Esophagus muscularis mucosa (tissue), 4 donors: ENCODE measurements around the gene SH2D5. TPM values are rescaled to one million over a fixed set of nuclear protein-coding genes. Genes with fewer than 3 reads are reported as not detected.

Experiments
- DNase-seq: peaks from one replicate; pipeline ENCODE4 v3.0.0-alpha.2; 2017; ENCODE audit errors: extremely low spot score
- H3K27ac ChIP-seq, 4 donors: fragments of 200-600 bp; sonication (generic); replicated peaks in 1 of 4; 1 replicate in 3 of 4; 2 replicates in 1 of 4; pipeline ENCODE4 v1.5.1; 2016 to 2019; ENCODE audit warnings: mild to moderate bottlenecking in 1 of 4
- H3K27me3 ChIP-seq, 4 donors: fragments of 200-600 bp; sonication (generic); one replicate each; pipeline versions ENCODE4 v1.5.1 to v1.6.0; 2016 to 2019
- H3K36me3 ChIP-seq, 4 donors: fragments of 200-600 bp; sonication (generic); one replicate each; pipeline ENCODE4 v1.5.1; 2016 to 2019
- H3K4me1 ChIP-seq, 4 donors: fragments of 200-600 bp; sonication (generic); one replicate each; pipeline ENCODE4 v1.5.1; 2016 to 2019
- H3K4me3 ChIP-seq, 4 donors: fragments of 200-600 bp; sonication (generic); 1 replicate in 2 of 4; 2 replicates in 2 of 4; pipeline ENCODE4 v1.5.1; 2016 to 2019; ENCODE audit warnings: mild to moderate bottlenecking in 4 of 4, moderate library complexity in 1 of 4
- H3K9me3 ChIP-seq, 4 donors: fragments of 200-600 bp; sonication (generic); 1 replicate in 3 of 4; 2 replicates in 1 of 4; pipeline ENCODE4 v1.5.1; 2016 to 2019
- EP300 ChIP-seq: sonication (generic); formaldehyde crosslinking; IDR thresholded peaks from one replicate; pipeline ENCODE4 v1.6.1; 2017; ENCODE audit warnings: antibody characterized with exemption
- POLR2A ChIP-seq: fragments of 450-650 bp; IDR thresholded peaks from one replicate; pipeline ENCODE4 v1.6.1; 2017; ENCODE audit warnings: antibody characterized with exemption, moderate library complexity, mild to moderate bottlenecking, low read depth
- POLR2AphosphoS5 ChIP-seq, 2 donors: sonication (generic); formaldehyde crosslinking; IDR thresholded peaks; one replicate each; pipeline ENCODE4 v1.6.1; 2017; ENCODE audit warnings: antibody characterized with exemption in 2 of 2
- WGBS: methylation state at CpG from one replicate; pipeline ENCODE4 v1.1.5; 2018; 5-methylcytosine and 5-hydroxymethylcytosine counted together
- intact Hi-C: fragments of 100-400 bp; cut with DNase I; formaldehyde crosslinking; loops from one replicate; pipeline ENCODE4 v1.15.1; 2023
- total RNA-seq, 4 donors: library from RNA; depleted of rRNA; stranded (reverse); fragments of >200 nt; gene quantifications; one replicate each; pipeline versions ENCODE4 v1.1.0 to v1.2.1, GENCODE V29; 2016
- TF ChIP-seq, protein P1 (sequence below), 3 experiments: fragments of 200-600 bp in 2 of 3; fragments of 450-650 bp in 1 of 3; sonication (generic) in 2 of 3; IDR thresholded peaks; one replicate each; pipeline ENCODE4 v1.5.1; 2017 to 2019; ENCODE audit warnings: antibody characterized with exemption in 3 of 3, mild to moderate bottlenecking in 2 of 3, moderate library complexity in 1 of 3

Gene SH2D5
- total RNA-seq, 4 donors from 2014 or later, result 0.42 to 7.2 (median 1.7) TPM

DNA sequence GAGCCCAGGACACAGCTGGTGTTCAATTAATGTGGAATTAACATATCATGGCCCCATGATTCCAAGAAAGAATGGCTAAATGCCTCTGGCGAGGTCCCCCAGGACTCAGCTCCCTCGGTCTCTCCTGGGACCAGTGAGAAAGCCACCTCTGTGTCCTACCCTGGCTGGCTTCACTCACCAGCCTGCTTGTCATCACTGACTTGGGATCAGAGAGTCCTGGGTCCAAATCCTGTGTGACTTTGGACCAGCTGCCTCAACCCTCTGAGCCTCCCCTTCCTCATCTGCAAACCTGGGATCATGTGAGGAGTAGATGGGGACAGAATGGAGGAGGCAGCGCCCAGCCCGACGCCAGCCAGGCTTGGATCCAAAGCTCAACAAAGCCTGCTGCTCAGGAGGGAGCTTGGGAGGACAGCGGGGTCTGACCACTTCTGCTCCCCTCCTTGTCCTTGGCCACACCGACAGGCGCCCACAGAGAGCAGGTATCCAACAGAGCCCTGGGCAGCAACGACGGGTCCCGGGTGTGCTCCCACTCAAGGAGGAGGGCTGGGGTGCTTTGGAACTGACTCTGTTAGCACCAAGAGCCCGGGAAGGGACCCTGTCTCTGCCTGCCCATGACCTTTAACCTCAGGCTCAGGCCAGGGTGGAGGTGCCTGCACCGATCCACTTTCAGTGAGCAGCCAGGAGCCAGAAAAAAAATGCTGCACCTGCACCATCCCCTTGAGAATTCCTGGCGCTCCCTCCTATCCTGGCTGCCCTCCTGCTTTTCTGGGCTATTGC is 3.2 kb downstream of the SH2D5 start:
- Histone ChIP-seq H3K4me1 (peaks cover 19 to 41% (median 30%) of the 10 kb centered on the region in 4 donors), H3K27me3 (peaks cover 0 to 40% (median 0%) of the 10 kb centered on the region in 4 donors), H3K27ac (no peak overlapping the region), H3K36me3 (no peaks in the 10 kb centered on the region), H3K4me3 (no peak overlapping the region), H3K9me3 (no peaks in the 10 kb centered on the region)
- TF ChIP-seq, protein P1, sequence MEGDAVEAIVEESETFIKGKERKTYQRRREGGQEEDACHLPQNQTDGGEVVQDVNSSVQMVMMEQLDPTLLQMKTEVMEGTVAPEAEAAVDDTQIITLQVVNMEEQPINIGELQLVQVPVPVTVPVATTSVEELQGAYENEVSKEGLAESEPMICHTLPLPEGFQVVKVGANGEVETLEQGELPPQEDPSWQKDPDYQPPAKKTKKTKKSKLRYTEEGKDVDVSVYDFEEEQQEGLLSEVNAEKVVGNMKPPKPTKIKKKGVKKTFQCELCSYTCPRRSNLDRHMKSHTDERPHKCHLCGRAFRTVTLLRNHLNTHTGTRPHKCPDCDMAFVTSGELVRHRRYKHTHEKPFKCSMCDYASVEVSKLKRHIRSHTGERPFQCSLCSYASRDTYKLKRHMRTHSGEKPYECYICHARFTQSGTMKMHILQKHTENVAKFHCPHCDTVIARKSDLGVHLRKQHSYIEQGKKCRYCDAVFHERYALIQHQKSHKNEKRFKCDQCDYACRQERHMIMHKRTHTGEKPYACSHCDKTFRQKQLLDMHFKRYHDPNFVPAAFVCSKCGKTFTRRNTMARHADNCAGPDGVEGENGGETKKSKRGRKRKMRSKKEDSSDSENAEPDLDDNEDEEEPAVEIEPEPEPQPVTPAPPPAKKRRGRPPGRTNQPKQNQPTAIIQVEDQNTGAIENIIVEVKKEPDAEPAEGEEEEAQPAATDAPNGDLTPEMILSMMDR (IDR thresholded peaks at IDR 0.05), result no peak
- no peak for TF ChIP-seq POLR2A
- TF ChIP-seq POLR2AphosphoS5 (IDR thresholded peaks at IDR 0.05), result no peak
- TF ChIP-seq EP300, result no peak
- intact Hi-C loops, result no loop called here
- DNase-seq, result no peak
- 52% methylated on average over 7 of the region's 14 CpGs for WGBS

DNA sequence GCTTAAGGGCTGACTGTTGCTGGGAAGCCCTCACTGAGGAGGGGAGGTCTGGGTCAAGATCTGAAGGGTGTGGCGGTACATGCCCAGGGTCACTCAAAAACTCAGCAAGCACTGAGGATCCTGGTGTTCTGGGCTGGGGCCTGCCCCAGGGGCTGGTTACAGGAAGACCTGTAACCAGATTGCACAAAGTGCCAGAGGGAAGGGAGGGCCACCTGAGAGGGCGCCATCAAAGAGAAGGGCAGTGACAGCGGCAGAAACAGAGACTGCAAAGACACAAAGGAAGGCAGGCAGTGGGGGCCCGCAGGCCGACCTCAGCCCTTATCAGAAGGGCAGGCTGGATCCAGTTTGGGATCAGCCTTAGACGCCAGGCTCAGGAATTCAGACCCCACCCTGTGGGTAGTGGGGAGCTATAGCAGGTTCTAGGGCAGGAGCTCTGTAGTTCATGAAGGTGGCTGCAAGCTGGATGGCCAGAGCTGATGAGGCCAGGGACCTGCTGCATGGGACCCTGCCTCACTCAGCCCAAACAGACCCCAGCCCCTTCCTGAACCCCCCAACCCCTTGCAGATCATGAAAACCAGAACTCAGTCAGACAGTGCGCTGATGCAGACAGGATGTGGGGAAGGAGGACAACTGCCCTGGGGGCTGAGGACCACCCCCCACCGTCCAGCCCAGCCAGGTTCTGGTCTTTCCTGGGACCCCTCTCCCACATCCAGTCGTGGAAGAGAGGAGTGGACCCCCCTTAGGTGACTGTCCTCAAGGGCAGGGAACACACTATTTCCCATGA is 3.9 kb downstream of the SH2D5 start:
- H3K27ac ChIP-seq, result no peak overlapping the region
- H3K9me3 ChIP-seq, result no peaks in the 10 kb centered on the region
- no peak for DNase-seq
- TF ChIP-seq EP300, result no peak
- no peaks in the 10 kb centered on the region for H3K36me3 ChIP-seq
- peaks cover 19 to 37% (median 29%) of the 10 kb centered on the region in 4 donors for H3K4me1 ChIP-seq
- H3K27me3 ChIP-seq, result peaks cover 0 to 40% (median 0%) of the 10 kb centered on the region in 4 donors
- 79% methylated on average over 9 of the region's 9 CpGs for WGBS
- intact Hi-C loops, result no loop called here
- no peak overlapping the region for H3K4me3 ChIP-seq

DNA sequence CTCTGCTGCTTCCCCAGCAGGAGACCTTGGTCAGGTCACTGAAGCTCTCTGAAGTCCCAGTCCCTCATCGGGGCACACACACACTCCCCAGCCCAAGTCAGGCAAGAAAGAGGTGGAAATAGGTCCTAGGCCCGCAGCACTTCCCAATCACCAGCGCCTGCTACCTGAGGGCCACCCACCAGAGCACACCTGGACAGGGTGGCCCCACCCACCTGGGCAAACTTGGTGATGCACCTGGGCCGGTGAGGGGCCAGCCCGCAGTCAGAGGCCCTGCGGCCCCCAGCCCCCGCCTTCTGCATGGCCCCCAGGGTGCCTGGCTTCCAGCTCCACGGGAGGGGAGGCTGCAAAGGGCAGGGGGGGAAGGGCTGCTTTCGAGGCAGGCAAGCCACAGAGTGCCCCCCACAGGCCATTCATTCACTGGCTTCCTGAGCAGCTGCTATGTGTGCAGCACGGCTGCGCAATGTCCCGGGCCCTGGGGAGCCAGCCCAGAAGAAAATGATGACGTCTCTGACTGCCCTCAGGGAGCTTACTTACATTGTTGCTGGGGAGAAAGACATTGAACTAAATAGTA is 4.7 kb downstream of the SH2D5 start:
- Histone ChIP-seq H3K4me1 (peaks cover 12 to 30% (median 22%) of the 10 kb centered on the region in 4 donors), H3K36me3 (no peaks in the 10 kb centered on the region), H3K27me3 (peaks cover 0 to 40% (median 0%) of the 10 kb centered on the region in 4 donors), H3K9me3 (no peaks in the 10 kb centered on the region), H3K4me3 (no peak overlapping the region), H3K27ac (no peak overlapping the region)
- DNase-seq, result no peak
- WGBS, result 59% methylated on average over 4 of the region's 13 CpGs
- intact Hi-C loops, result no loop called here
- TF ChIP-seq EP300 (no peak), POLR2AphosphoS5 (IDR thresholded peaks at IDR 0.05) (no peak), POLR2A (no peak)
- TF ChIP-seq, protein P1 (IDR thresholded peaks at IDR 0.05), result no peak

DNA sequence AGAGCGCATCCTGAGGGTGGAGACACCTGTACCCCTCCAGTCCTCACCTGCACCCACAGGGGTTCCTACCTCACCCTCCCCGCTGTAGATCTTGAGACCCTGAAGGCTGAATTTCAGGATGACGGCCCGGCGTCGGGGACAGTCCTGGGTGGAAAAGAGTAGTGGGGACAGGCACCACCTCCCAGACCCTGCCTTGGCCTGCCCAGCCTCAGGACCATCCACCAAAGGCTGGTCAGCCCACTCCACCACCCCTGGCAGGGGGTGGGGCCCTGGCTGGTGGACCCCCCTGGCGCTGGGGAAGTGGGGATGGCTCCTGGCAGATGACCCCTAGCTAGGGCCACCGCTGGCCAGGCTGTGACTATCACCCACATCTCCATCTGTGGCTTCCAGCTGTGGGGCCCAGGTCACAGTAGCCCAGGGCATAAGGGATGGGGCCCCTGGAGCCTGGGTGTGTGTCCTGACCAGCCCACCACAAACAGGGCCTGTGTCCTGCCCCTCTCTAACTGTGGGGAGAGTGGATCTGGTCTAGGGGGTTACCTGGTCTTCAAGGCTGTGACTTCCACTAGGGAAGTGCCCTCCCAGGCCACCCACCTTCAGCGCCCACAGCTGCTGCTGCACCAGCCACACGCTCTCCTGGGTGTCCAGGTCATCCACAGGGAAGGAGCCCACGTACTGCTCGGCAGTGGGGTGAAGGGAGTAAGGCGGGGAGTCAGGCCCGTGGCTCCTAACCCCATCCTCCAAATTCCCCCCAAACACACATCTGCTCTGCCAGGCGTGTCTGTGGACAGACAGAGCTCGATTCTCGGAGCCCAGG is 5.4 kb downstream of the SH2D5 start:
- Histone ChIP-seq H3K27ac (no peak overlapping the region), H3K4me1 (peaks cover 5 to 23% (median 15%) of the 10 kb centered on the region in 4 donors), H3K36me3 (no peaks in the 10 kb centered on the region), H3K9me3 (no peaks in the 10 kb centered on the region), H3K4me3 (no peak overlapping the region), H3K27me3 (peaks cover 0 to 38% (median 0%) of the 10 kb centered on the region in 4 donors)
- TF ChIP-seq EP300, result no peak
- no peak for DNase-seq
- WGBS, result 97% methylated on average over 14 of the region's 17 CpGs
- intact Hi-C loops, result no loop called here

DNA sequence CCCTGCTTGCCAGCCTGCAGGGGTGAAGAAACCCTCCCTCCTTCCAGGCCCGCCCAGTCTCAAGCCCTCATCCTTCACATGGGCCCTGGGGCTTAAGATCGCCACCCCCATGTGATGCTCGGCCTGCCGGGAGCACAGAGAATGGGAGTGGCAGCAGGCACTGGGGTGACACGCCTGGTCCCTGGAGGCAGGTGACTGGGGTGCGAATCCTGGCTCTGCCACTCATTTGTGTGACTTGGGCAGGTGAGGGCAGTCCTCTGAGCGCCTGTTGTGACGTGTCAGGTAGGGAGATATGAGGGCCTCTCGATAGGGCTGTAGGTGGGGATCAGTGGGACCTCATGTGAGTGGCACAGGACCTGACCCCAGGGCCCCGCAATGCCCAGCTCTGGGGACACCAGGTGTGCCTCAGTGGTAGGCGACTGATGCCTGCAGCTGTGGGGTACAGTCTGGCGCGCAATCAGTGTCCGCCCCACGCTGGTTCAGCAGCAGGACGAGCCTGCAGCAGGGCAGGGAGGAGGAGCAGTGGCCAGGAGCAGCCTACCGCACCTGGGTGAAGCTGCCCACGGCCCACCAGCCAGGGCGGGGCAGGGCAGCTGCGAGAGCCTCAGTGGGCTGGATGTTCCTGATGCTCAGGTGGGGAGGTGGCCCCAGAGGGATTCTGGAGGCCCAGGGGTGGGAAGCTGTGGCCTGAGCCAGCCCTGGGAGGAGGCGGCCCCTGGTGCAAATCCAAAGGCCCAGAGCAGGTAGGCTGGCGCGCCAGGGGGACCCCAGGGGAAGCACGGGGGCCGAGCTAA is 6.2 kb downstream of the SH2D5 start:
- TF ChIP-seq POLR2A (no peak), EP300 (no peak), POLR2AphosphoS5 (IDR thresholded peaks at IDR 0.05) (no peak)
- TF ChIP-seq, protein P1 (IDR thresholded peaks at IDR 0.05), result no peak

More for the DNA sequence above, 6.2 kb downstream of the SH2D5 start:
- Histone ChIP-seq H3K27ac (no peak overlapping the region), H3K36me3 (no peaks in the 10 kb centered on the region), H3K9me3 (no peaks in the 10 kb centered on the region), H3K27me3 (peaks cover 0 to 30% (median 0%) of the 10 kb centered on the region in 4 donors), H3K4me1 (peaks cover under 1 to 15% (median 7%) of the 10 kb centered on the region in 4 donors), H3K4me3 (no peak overlapping the region)
- no peak for DNase-seq
- intact Hi-C loops, result no loop called here
- WGBS, result 92% methylated on average over 18 of the region's 25 CpGs
